ENCODE data around the gene ROCK2.
A peak's percentile ranks its signal among the peaks of the same experiment; 100 is the strongest.

The ROCK2 gene

DNA sequence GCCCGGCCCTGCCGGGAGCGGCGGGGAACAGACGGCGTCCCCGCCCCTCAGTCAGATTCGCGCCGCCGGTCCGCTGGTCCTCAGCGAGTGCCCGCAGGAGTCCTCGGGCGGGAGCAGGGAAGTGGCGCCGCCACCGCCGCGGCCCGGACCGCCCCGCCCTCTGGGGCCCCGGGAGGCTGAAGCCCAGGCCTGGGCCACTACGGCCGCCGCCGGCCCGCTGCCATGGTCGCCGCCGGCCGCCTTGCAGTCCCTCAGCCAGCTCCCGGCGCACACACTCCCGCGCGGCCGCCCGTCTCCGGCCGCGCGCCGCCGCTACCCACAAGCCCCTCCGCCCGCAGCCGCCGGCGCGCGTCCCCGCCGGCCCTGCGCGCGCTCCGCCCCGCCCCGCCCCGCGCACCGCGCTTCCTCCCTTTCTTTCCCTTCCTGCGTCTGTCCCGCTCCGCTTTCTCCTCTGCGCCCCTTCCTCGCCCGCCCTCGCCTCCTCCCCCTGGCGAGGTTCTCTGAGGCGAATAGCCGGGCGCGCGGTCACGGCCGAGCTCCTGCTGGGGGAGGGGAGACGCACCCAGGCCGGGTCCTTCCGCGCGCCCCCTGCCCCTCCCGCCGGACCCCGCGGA lies at the start of gene ROCK2:
ROCK2 (minus strand) TSS at position 295 of the 614 bp plus-strand sequence. CDS start 500 bp downstream, outside the sequence.
- TF ChIP-seq CTCF (IDR thresholded peaks at IDR 0.05; ENCODE audit: extremely low read depth, missing control alignments) = no peak
- DNase-seq (ENCODE audit: low spot score) = peak; percentile 95

GRCh38 chr2:11393711-11394236 lies 49.3 kb upstream of the ROCK2 start:
- TF ChIP-seq CTCF (IDR thresholded peaks at IDR 0.05; ENCODE audit: extremely low read depth, missing control alignments) = no peak
- DNase-seq (ENCODE audit: low spot score) = no peak

GRCh38 chr2:11391942-11392266 lies 47.5 kb upstream of the ROCK2 start:
- TF ChIP-seq CTCF (IDR thresholded peaks at IDR 0.05; ENCODE audit: extremely low read depth, missing control alignments) = no peak
- DNase-seq (ENCODE audit: low spot score) = no peak

- no peak for TF ChIP-seq CTCF (IDR thresholded peaks at IDR 0.05; ENCODE audit: extremely low read depth, missing control alignments)
- no peak for DNase-seq (ENCODE audit: low spot score)
Measured at GRCh38 chr2:11390399-11390658, 45.9 kb upstream of the ROCK2 start.

- no peak for DNase-seq (ENCODE audit: low spot score)
- TF ChIP-seq CTCF (IDR thresholded peaks at IDR 0.05; ENCODE audit: extremely low read depth, missing control alignments) = no peak
Measured at GRCh38 chr2:11389551-11390398, 45.3 kb upstream of the ROCK2 start.

- DNase-seq (ENCODE audit: low spot score) = no peak
- TF ChIP-seq CTCF (IDR thresholded peaks at IDR 0.05; ENCODE audit: extremely low read depth, missing control alignments) = no peak
Measured at GRCh38 chr2:11389052-11389420, 44.6 kb upstream of the ROCK2 start.

GRCh38 chr2:11388262-11389051 lies 44.0 kb upstream of the ROCK2 start:
- DNase-seq (ENCODE audit: low spot score) = no peak
- TF ChIP-seq CTCF (IDR thresholded peaks at IDR 0.05; ENCODE audit: extremely low read depth, missing control alignments) = no peak

Measured in GM20000 (cell line).